ENCODE data around the gene NNMT.

NNMT gene

GRCh38 chr11:114258696-114259095, 37.5 kb upstream of the NNMT start:
- TF ChIP-seq, protein P1, sequence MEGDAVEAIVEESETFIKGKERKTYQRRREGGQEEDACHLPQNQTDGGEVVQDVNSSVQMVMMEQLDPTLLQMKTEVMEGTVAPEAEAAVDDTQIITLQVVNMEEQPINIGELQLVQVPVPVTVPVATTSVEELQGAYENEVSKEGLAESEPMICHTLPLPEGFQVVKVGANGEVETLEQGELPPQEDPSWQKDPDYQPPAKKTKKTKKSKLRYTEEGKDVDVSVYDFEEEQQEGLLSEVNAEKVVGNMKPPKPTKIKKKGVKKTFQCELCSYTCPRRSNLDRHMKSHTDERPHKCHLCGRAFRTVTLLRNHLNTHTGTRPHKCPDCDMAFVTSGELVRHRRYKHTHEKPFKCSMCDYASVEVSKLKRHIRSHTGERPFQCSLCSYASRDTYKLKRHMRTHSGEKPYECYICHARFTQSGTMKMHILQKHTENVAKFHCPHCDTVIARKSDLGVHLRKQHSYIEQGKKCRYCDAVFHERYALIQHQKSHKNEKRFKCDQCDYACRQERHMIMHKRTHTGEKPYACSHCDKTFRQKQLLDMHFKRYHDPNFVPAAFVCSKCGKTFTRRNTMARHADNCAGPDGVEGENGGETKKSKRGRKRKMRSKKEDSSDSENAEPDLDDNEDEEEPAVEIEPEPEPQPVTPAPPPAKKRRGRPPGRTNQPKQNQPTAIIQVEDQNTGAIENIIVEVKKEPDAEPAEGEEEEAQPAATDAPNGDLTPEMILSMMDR (IDR thresholded peaks at IDR 0.05; ENCODE audit: low read length, missing control alignments), result no peak
- no peak overlapping the region for H3K4me3 ChIP-seq (replicated peaks; ENCODE audit: low read depth, low read length)

DNA sequence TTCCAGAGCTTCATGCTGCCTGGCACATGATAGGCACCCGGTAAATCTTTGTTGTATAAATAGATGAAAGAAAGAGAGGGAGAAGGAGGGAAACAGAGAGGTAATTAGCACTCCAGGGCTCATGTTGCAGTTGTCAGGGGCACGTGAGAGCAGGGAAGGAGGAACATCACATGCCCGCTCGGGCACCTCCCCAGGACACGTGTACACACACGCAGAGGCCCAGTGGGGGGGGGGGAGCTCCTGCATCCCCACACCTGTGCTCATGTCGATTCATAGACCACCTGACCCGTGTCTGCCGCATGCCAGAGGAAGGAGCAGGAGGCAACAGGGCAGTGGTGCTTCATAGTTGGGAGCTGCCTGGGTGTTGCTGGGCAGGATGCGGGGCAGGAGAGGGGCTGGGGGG, 37.1 kb upstream of the NNMT start:
- no peak for DNase-seq (ENCODE audit: low read depth)
- TF ChIP-seq, protein P1 (IDR thresholded peaks at IDR 0.05; ENCODE audit: low read length, missing control alignments), result no peak

More at GRCh38 chr11:114258696-114259095, 37.5 kb upstream of the NNMT start:
- DNase-seq (ENCODE audit: low read depth), result no peak

DNA sequence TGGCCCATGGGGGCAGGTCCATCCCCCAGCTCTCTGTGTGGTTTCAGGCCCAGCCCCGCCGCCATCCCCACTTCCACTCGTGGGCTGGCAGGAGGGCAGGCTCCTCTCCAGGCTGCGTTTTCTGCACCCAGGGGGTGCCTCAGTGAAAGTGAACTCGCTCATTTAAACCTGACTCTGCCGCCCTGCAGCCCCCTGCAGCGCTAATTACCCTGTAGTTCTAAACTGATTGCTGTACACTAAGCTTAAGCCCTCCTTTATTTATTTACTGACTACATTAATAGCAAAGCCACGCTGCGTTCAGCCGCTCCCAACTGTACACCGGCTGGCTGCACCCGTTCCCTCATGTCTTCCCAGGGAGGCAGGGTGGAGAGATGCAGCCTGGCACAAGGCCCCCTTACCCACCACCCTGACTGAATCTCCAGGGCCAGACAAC, 36.6 kb upstream of the NNMT start:
- no peak overlapping the region for H3K4me3 ChIP-seq (replicated peaks; ENCODE audit: low read depth, low read length)
- TF ChIP-seq, protein P1 (IDR thresholded peaks at IDR 0.05; ENCODE audit: low read length, missing control alignments), result no peak
- DNase-seq (ENCODE audit: low read depth), result no peak

More for the DNA sequence above, 37.1 kb upstream of the NNMT start:
- no peak overlapping the region for H3K4me3 ChIP-seq (replicated peaks; ENCODE audit: low read depth, low read length)

GRCh38 chr11:114260077-114260476, 36.1 kb upstream of the NNMT start:
- no peak overlapping the region for H3K4me3 ChIP-seq (replicated peaks; ENCODE audit: low read depth, low read length)
- TF ChIP-seq, protein P1 (IDR thresholded peaks at IDR 0.05; ENCODE audit: low read length, missing control alignments), result no peak
- DNase-seq (ENCODE audit: low read depth), result no peak

DNA sequence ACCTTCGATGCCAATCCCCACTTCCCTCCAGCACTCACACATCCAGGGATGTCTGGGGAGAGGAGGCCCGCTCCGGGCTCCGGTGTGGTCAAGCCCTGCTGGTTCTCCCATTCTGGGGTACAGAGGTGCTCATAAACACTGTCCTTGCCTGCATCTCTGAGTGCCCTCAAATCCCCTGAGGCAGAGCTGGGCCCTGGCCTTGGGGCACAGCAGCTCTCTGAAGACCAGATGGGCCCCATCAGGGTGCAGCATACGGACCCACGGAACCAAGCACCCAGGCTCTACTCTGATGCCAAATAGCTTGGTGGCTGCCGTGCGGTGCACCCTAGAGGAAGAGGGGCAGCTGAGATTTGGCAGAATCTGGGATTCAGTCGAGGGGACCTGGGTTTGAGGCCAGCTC, 35.7 kb upstream of the NNMT start:
- no peak for DNase-seq (ENCODE audit: low read depth)
- H3K4me3 ChIP-seq (replicated peaks; ENCODE audit: low read depth, low read length), result no peak overlapping the region
- TF ChIP-seq, protein P1 (IDR thresholded peaks at IDR 0.05; ENCODE audit: low read length, missing control alignments), result no peak

DNA sequence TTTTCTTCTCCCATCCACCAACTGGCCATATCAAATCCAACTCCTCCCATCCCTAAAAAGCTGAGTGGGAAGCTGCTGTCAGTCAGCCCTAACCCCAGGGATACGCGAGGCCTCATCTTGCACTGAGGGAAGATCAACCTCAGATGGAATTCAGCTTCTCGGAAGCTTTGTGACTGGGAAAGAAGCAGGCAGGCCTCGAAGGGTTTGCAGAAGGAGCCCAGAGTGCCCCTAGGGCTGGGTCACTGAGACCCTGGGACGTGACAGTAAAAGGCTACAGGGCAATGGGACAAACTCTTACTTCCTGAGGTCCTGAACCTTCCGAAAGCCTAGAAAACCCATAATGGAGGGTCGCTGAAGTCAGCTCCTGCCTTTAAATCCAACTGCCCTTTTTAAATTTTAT, 34.4 kb upstream of the NNMT start:
- no peak for DNase-seq (ENCODE audit: low read depth)
- TF ChIP-seq, protein P1 (IDR thresholded peaks at IDR 0.05; ENCODE audit: low read length, missing control alignments), result no peak
- no peak overlapping the region for H3K4me3 ChIP-seq (replicated peaks; ENCODE audit: low read depth, low read length)

DNA sequence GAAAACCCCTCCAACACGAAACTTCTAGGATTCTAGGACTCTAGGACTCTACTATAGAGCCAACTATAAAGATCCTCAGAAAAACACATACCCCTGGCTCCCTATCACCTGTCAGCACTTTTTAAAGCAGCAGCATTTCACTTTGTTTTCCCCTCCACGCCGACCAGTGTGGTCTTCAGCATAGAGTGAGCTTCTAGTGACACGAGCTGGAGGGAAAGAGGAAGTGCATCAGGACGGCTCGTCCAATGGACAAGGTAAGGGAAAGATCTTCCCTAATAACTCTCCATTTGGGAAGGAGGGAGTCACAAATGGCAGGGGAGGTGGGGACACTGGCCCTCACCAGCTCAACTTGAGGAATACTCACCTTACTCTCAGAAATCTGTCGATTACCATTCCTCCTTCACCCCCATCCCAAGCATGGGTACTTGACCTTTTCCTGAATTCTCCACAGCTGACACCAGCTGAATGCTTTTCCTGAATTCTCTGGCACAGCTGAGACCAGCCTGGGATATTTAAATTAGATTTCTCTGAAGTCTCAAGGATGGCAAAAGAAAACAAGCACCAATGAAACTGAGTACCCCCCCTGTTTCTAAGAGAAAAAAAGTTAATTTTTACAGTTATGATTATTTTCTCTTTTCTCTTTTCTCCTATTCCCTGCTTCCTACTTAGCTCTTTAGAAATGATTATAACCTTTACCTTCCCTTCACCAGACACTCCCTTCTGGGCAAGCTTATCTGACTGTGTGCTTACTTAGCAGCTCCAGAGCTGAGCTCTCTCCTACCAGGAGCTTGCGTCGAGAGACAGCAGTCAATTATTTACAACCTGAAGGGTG, 33.3 kb upstream of the NNMT start:
- DNase-seq (ENCODE audit: low read depth), result peak; percentile 75
- TF ChIP-seq, protein P1 (IDR thresholded peaks at IDR 0.05; ENCODE audit: low read length, missing control alignments), result peak; percentile 79
- H3K4me3 ChIP-seq (replicated peaks; ENCODE audit: low read depth, low read length), result no peak overlapping the region
